Heart left ventricle (tissue), 16 donors: ENCODE data around the gene NR2F2. TPM values are rescaled to one million over a fixed set of nuclear protein-coding genes. Genes with fewer than 3 reads are reported as not detected.
A peak's percentile ranks its signal among the peaks of the same experiment; 100 is the strongest.

Experiments
- ATAC-seq, 4 donors: fragments of 200-7000 bp; cut with Tn5 transposase; one replicate each; pipeline ENCODE4 v1.9.1; 2020 to 2022; ENCODE audit warnings: moderate library complexity in 4 of 4, mild to moderate bottlenecking in 3 of 4, moderate number of reproducible peaks in 1 of 4
- DNase-seq, 5 donors: peaks; one replicate each; pipeline ENCODE4 v3.0.0-alpha.2; 2020
- H3K27ac ChIP-seq, 12 donors: fragments of 200-600 bp; sonication (generic) in 4 of 12; one replicate each; pipeline versions ENCODE4 v1.5.0 to v1.8.0; 2016 to 2022; ENCODE audit warnings: mild to moderate bottlenecking in 2 of 12
- H3K27me3 ChIP-seq, 9 donors: fragments of 200-600 bp; sonication (generic) in 2 of 9; one replicate each; pipeline versions ENCODE4 v1.5.1 to v1.8.0; 2016 to 2022; ENCODE audit warnings: mild to moderate bottlenecking in 3 of 9
- H3K36me3 ChIP-seq, 9 donors: fragments of 200-600 bp; sonication (generic) in 2 of 9; one replicate each; pipeline versions ENCODE4 v1.5.0 to v1.8.0; 2018 to 2022; ENCODE audit warnings: mild to moderate bottlenecking in 2 of 9
- H3K4me1 ChIP-seq, 12 donors: fragments of 200-600 bp; sonication (generic) in 4 of 12; one replicate each; pipeline versions ENCODE4 v1.5.0 to v1.8.0; 2016 to 2022; ENCODE audit warnings: mild to moderate bottlenecking in 3 of 12
- H3K4me3 ChIP-seq, 12 donors: fragments of 200-600 bp; sonication (generic) in 4 of 12; one replicate each; pipeline versions ENCODE4 v1.5.0 to v1.8.0; 2017 to 2022; ENCODE audit warnings: mild to moderate bottlenecking in 9 of 12, moderate library complexity in 4 of 12
- H3K9me3 ChIP-seq, 12 donors: fragments of 200-600 bp; sonication (generic) in 4 of 12; one replicate each; pipeline versions ENCODE4 v1.5.0 to v1.8.0; 2016 to 2022; ENCODE audit warnings: mild to moderate bottlenecking in 1 of 12
- POLR2A ChIP-seq, 2 donors: fragments of 450-650 bp; IDR thresholded peaks; one replicate each; pipeline ENCODE4 v1.6.1; 2017; ENCODE audit warnings: antibody characterized with exemption in 2 of 2, mild to moderate bottlenecking in 2 of 2, moderate library complexity in 2 of 2
- WGBS, 4 donors: extraction: QIAGEN DNeasy Blood & Tissue Kit in 2 of 4; methylation state at CpG; one replicate each; pipeline versions ENCODE4 v1.1.5 to v1.1.7; 2013 to 2018; 5-methylcytosine and 5-hydroxymethylcytosine counted together
- intact Hi-C, 10 donors: fragments of 100-400 bp; cut with DNase I; formaldehyde crosslinking; loops; one replicate each; pipeline versions ENCODE4 v1.11.1 to v1.14.2; 2022
- polyA plus RNA-seq, 2 donors: library from polyadenylated mRNA; stranded (reverse); fragments of 200-250 nt; gene quantifications; one replicate each; pipeline ENCODE4 v1.2.3, GENCODE V29; 2013
- total RNA-seq, 9 donors: library from RNA; depleted of rRNA in 2 of 9; stranded (reverse); fragments of >200 nt in 2 of 9; fragmentation: NEBNext Ultra II Directional in 3 of 9; extraction: Animal tissue kit (Norgen Biotek cat#: 25700) in 3 of 9; gene quantifications; one replicate each; pipeline versions ENCODE4 v1.1.0 to v1.2.4, GENCODE V29; 2016 to 2023
- TF ChIP-seq, protein P1 (sequence below), 12 donors: fragments of 200-600 bp; sonication (generic) in 4 of 12; IDR thresholded peaks; one replicate each; pipeline versions ENCODE4 v1.5.0 to v1.8.0; 2018 to 2022; ENCODE audit warnings: antibody characterized with exemption in 12 of 12, mild to moderate bottlenecking in 5 of 12
- donor health status: ischemic (EF 13 %, LVEDD 7.1; RV severe dilation, severe dysfunction).
- donor health status: healthy with polysubstance abuse.
- donor health status: DM: no; HTN: yes; CAD: no.
- donor health status: DM: no; HTN: no; CAD: no.
- donor health status: ischemic (EF 25% LVEDD 6.9; RV normal size, moderate dysfunction).
- donor health status: ischemic (EF 25% LVEDD 5.7; RV mildly dilated, moderate dysfunction).
- donor health status: healthy.
- donor health status: DM: yes; HTN: yes; CAD: no.
- donor health status: ischemic (EF 35%, LVEDD 5.7; RV mildly dilated, moderate dysfunction).
- donor health status: nonischemic (EF 11% LVEDD 7.7; RV severe dilation, severe dysfunction).
- donor health status: DM: yes; HTN: yes; CAD: no.
- donor health status: PGD.
- donor health status: ischemic (EF 29% LVEDD 5.4; RV normal size, mild dysfunction).
- donor health status: nonischemic (EF 23%, LVEDD 6.1; RV moderate dilation, normal function).

NR2F2 gene
- total and polyA plus RNA-seq, 11 donors = 11.8 to 22.4 (median 16.1) TPM

DNA sequence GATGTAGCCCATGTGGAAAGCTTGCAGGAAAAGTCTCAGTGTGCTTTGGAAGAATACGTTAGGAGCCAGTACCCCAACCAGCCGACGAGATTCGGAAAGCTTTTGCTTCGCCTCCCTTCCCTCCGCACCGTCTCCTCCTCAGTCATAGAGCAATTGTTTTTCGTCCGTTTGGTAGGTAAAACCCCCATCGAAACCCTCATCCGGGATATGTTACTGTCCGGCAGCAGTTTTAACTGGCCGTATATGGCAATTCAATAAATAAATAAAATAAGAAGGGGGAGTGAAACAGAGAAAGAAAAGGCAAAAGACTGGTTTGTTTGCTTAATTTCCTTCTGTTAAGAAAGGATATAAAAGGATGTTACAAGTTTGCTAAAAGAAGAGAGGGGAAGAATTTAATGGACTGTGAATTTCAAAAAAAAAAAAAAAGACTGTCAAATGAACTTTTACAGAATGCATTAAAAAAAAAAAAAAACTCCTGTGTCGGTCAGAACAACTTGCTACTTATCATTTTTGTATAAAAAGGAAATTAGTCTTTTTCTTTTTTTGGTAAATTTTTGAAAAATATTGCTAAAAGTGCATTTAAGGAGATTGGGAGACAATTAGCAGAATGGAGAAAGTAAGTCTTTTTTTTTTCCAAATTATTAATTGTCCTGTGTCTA lies 7.0 kb downstream of the NR2F2 start:
- peaks cover 0 to 12% (median 3%) of the 10 kb centered on the region in 12 donors for H3K4me1 ChIP-seq
- intact Hi-C loops = no loop called here
- DNase-seq (no peak), ATAC-seq (no peak)
- peak overlapping the region; percentile 13 to 91 (median 77) for H3K4me3 ChIP-seq
- peaks cover 0 to 85% (median 3%) of the 10 kb centered on the region in 9 donors for H3K27me3 ChIP-seq
- TF ChIP-seq, protein P1, sequence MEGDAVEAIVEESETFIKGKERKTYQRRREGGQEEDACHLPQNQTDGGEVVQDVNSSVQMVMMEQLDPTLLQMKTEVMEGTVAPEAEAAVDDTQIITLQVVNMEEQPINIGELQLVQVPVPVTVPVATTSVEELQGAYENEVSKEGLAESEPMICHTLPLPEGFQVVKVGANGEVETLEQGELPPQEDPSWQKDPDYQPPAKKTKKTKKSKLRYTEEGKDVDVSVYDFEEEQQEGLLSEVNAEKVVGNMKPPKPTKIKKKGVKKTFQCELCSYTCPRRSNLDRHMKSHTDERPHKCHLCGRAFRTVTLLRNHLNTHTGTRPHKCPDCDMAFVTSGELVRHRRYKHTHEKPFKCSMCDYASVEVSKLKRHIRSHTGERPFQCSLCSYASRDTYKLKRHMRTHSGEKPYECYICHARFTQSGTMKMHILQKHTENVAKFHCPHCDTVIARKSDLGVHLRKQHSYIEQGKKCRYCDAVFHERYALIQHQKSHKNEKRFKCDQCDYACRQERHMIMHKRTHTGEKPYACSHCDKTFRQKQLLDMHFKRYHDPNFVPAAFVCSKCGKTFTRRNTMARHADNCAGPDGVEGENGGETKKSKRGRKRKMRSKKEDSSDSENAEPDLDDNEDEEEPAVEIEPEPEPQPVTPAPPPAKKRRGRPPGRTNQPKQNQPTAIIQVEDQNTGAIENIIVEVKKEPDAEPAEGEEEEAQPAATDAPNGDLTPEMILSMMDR (IDR thresholded peaks at IDR 0.05) = no peak
- TF ChIP-seq POLR2A (IDR thresholded peaks at IDR 0.05) = no peak
- no peaks in the 10 kb centered on the region for H3K9me3 ChIP-seq
- H3K27ac ChIP-seq = peak overlapping the region; percentile 64 to 96 (median 92)
- WGBS, 4 donors = 20 to 30% (median 24%) methylated on average over 14 of the region's 14 CpGs
- peaks cover 0 to 40% (median 9%) of the 10 kb centered on the region in 9 donors for H3K36me3 ChIP-seq

DNA sequence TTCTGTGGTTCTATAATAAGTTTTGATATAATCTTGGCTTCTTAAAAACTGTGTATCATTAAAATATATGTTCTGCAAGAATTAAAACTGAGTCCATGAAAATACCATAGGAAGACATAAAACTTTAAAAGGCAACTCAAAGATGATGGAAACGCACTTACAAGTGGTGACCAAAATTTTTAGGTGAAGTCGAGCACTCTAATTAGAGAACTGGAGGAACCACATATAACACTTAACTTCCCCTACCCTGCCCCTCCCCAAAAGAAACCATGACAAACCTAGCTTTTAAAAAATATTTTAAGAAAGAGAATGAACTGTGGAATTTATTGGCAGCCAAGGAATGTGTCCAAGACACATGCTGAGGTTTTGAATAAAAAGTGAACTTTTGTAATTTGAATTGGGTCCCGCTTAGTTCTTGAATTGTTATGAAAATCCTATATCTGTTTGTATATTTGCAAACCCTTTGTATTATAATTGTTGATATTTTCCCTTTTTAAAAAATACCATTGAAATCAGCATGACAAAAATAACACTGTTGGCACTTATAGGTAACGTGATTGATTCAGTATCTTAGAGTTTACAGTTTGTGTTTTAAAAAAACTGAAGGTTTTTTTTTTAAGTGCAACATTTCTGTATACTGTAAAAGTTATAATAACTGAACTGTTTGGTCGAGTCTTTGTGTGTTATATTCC lies 7.7 kb downstream of the NR2F2 start:
- ATAC-seq = no peak
- Histone ChIP-seq H3K36me3 (peaks cover 0 to 40% (median 9%) of the 10 kb centered on the region in 9 donors), H3K9me3 (no peaks in the 10 kb centered on the region), H3K27ac (peak overlapping the region in 11 of 12 donors; percentile 88 to 96 (median 92)), H3K27me3 (peaks cover 0 to 86% (median 1%) of the 10 kb centered on the region in 9 donors), H3K4me1 (peaks cover 0 to 17% (median 4%) of the 10 kb centered on the region in 12 donors), H3K4me3 (peak overlapping the region; percentile 13 to 91 (median 74))
- TF ChIP-seq, protein P1 (IDR thresholded peaks at IDR 0.05) = no peak
- no peak for TF ChIP-seq POLR2A (IDR thresholded peaks at IDR 0.05)
- intact Hi-C loops = no loop called here
- 35 to 42% (median 40%) methylated on average over 5 of the region's 5 CpGs for WGBS, 4 donors
- no peak for DNase-seq

DNA sequence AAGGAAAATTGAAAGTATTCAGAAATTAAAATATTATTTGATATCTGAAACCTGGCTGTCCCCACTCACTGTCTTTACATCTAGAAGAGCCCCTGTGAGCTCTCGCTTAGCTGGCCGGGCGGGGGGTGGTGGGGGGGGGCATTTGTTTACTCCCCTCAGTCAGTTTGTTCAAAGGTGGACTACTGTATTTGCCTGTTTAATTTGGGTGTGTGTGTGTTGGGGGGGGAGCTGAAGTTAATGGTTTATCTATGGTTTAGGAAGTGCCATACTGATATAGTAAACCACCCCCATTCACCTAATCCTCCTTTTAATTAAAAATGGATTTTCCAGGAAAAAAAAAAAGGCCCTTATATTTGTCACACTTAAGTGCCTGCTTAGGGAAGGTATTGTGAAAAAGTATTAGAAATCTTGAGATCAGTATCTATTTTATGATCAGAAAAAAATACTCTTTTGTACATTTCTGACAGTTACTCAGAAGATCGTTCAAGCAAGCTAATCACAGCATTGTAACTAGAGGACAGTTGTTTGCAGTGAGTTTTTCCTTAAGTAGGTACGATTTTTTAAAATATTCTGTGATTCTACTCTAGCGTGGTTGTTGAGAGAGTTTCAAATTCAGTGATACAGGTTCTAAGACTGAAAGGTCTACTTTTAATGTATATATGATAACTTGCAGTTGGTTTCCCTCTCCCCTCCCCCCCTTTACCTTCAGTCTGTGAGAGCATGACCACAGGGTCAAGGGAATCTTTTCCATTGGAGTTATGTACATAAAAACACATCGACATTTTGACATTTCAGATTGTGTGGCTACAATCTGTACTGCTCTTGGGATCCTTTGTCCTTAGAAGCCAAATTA lies 8.5 kb downstream of the NR2F2 start:
- DNase-seq (no peak), ATAC-seq (no peak)
- no peaks in the 10 kb centered on the region for H3K9me3 ChIP-seq
- H3K36me3 ChIP-seq = peaks cover 0 to 35% (median 9%) of the 10 kb centered on the region in 9 donors
- intact Hi-C loops = no loop called here
- H3K4me1 ChIP-seq = peaks cover 0 to 23% (median 5%) of the 10 kb centered on the region in 12 donors
- TF ChIP-seq, protein P1 (IDR thresholded peaks at IDR 0.05) = no peak
- no peak for TF ChIP-seq POLR2A (IDR thresholded peaks at IDR 0.05)
- peak overlapping the region; percentile 67 to 91 (median 75) for H3K4me3 ChIP-seq
- peaks cover 0 to 85% (median 7%) of the 10 kb centered on the region in 9 donors for H3K27me3 ChIP-seq
- 22 to 34% (median 24%) methylated on average over 7 of the region's 7 CpGs for WGBS, 4 donors
- peak overlapping the region; percentile 90 to 96 (median 92) for H3K27ac ChIP-seq
